Measurements from ENCODE around the gene LAPTM5. TPM values are rescaled to one million over a fixed set of nuclear protein-coding genes. Genes with fewer than 3 reads are reported as not detected.

Gene LAPTM5
- total and polyA plus RNA-seq, 2 of the 8 experiments (the other 6 are each of a cell fraction or from before 2014, with no cell fraction given) = 0.37 to 1.4 TPM

- no peak for TF ChIP-seq SUZ12 (IDR thresholded peaks at IDR 0.05; ENCODE audit: low read length)
- no peak for TF ChIP-seq SP4 (IDR thresholded peaks at IDR 0.05; ENCODE audit: low read length)
- TF ChIP-seq TCF12 (IDR thresholded peaks at IDR 0.05; ENCODE audit: low read depth, low read length) = no peak
- no peak for TF ChIP-seq SP1 (IDR thresholded peaks at IDR 0.05; ENCODE audit: low read depth, low read length)
- no peak for TF ChIP-seq RNF2 (IDR thresholded peaks at IDR 0.05; ENCODE audit: borderline replicate concordance, low read depth, low read length, missing control alignments, poor library complexity, severe bottlenecking)
These were observed 45.0 kb downstream of the LAPTM5 start (continued) for GRCh38 chr1:30712583-30712982.
